GM21737 (cell line): ENCODE measurements around the gene EIF4E2.

ENCODE experiments used
- ATAC-seq: cut with Tn5 transposase; IDR thresholded peaks from one replicate; pipeline ENCODE4 v1.9.1; 2021; ENCODE audit warnings: mild to moderate bottlenecking, moderate library complexity; ENCODE audit not compliant: unreplicated experiment

Gene EIF4E2

GRCh38 chr2:232550354-232551249 is at the start of gene EIF4E2, which contains the start of gene TIGD1:
Gene EIF4E2 (plus strand): TSS chr2:232550689. CDS start chr2:232550725, 36 bp downstream.
Gene TIGD1 (minus strand): TSS chr2:232550557. CDS start chr2:232549882, 675 bp downstream.
- peak; percentile 91 for ATAC-seq

GRCh38 chr2:232501331-232501771 is 49.1 kb upstream of the EIF4E2 start:
- no peak for ATAC-seq

- no peak for ATAC-seq
These were observed 48.6 kb upstream of the EIF4E2 start for GRCh38 chr2:232501794-232502390.

GRCh38 chr2:232502511-232502910 is 48.0 kb upstream of the EIF4E2 start:
- no peak for ATAC-seq

GRCh38 chr2:232502911-232503808 is 47.3 kb upstream of the EIF4E2 start:
- no peak for ATAC-seq

- no peak for ATAC-seq
These were observed 46.6 kb upstream of the EIF4E2 start for GRCh38 chr2:232503809-232504323.

- ATAC-seq, result no peak
These were observed 46.1 kb upstream of the EIF4E2 start for GRCh38 chr2:232504438-232504837.

- no peak for ATAC-seq
These were observed 44.6 kb upstream of the EIF4E2 start for GRCh38 chr2:232505856-232506255.

GRCh38 chr2:232506709-232507108 is 43.8 kb upstream of the EIF4E2 start:
- ATAC-seq, result no peak

- no peak for ATAC-seq
These were observed 42.2 kb upstream of the EIF4E2 start for GRCh38 chr2:232508251-232508650.

GRCh38 chr2:232511336-232511890 is 39.1 kb upstream of the EIF4E2 start:
- ATAC-seq, result no peak

GRCh38 chr2:232512602-232513001 is 37.9 kb upstream of the EIF4E2 start:
- no peak for ATAC-seq

- ATAC-seq, result no peak
These were observed 37.1 kb upstream of the EIF4E2 start for GRCh38 chr2:232513353-232513752.

GRCh38 chr2:232515639-232516038 is 34.9 kb upstream of the EIF4E2 start:
- no peak for ATAC-seq

GRCh38 chr2:232516551-232516950 is 33.9 kb upstream of the EIF4E2 start:
- ATAC-seq, result no peak

- no peak for ATAC-seq
These were observed 31.6 kb upstream of the EIF4E2 start for GRCh38 chr2:232518844-232519243.

- no peak for ATAC-seq
These were observed 30.7 kb upstream of the EIF4E2 start, which contains the start of gene PRSS56 for GRCh38 chr2:232519581-232520438. Gene PRSS56 (plus strand): TSS chr2:232520388. CDS start chr2:232520599, 211 bp downstream.

GRCh38 chr2:232520489-232520888 is 30.0 kb upstream of the EIF4E2 start:
- no peak for ATAC-seq

GRCh38 chr2:232521098-232521497 is 29.4 kb upstream of the EIF4E2 start:
- ATAC-seq, result no peak
